HG03135 (cell line): ENCODE measurements around the gene CACNB2.

Experiments
- ATAC-seq: cut with Tn5 transposase; IDR thresholded peaks from one replicate; pipeline ENCODE4 v1.9.1; 2021; ENCODE audit warnings: mild to moderate bottlenecking, moderate library complexity; ENCODE audit not compliant: unreplicated experiment

The CACNB2 gene

GRCh38 chr10:18328941-18329340, 188.7 kb downstream of the CACNB2 start:
- no peak for ATAC-seq

DNA sequence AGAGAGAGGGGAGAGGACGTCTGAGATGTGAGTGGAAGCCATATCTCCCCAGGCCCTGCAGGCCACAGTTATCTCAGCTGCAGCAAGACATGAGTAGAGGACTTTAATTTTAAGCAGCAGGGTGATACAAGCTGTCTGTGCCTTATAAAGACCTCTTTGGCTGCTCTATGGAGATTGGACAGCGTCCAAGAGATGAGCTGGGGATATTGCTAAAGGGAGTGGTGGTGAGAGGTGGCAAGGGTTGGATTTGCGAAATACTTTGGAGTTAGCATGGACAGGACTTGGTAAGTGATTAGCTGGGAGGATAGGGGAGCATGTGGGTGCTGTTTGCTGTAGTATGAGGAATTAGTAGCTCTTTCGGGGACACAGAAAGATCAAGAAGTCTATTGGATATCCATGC, 191.8 kb downstream of the CACNB2 start:
- ATAC-seq = no peak

DNA sequence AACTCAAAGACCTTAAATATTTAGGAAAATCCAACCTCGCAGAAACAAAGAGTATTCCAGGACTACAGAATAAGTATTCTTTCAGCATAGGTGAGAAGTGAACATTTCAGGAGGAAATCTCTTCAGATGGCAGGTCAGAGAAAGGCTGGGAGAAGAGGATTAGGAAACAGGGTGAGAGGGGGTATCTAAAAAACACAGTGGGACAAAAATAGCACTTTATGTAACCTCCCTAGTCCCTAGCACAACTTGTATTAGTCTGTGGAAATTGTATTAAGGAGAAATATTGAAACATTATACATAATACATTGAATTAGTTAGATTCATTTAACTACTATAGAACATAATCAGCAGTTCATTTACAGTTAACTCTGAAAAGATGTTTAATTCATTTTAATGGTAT, 192.3 kb downstream of the CACNB2 start:
- no peak for ATAC-seq

- ATAC-seq = no peak
Observed at GRCh38 chr10:18333621-18334020, 193.4 kb downstream of the CACNB2 start.

DNA sequence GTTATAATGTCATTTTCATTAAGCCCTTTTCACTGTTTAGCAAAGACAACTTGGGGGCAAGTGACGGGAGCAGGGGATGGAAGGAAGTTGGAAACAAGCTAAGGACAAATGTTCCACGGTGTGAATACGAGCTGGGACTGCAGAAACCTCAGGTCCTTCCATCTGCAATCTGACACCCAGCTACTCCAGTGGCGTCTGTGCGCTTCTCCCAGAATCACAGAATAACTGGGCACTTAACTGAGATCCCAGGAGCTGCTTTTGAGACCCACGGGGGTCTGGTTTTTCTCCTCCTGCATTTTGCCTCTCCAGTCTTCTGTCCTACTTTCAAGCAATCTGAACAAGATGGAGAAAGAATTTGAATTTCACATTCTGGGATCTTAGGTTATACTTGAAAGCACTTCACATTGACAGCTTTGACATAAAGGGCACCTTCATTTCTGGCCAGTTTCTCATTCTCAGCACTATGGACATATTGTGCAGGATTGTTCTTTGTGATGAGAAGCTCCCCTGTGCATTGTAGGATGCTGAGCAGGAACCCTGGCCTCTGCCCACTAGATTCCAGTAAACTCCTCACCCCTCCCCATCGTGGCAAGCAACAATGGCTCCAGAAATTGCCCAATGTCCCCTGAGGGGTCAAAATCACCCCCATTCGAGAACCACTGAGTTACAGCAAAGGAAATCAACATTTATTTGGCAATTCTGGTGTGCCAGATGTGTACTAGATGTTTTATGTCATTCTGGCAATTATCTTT, 194.1 kb downstream of the CACNB2 start:
- ATAC-seq = no peak

GRCh38 chr10:18340496-18341051, 200.3 kb downstream of the CACNB2 start:
- ATAC-seq = no peak

DNA sequence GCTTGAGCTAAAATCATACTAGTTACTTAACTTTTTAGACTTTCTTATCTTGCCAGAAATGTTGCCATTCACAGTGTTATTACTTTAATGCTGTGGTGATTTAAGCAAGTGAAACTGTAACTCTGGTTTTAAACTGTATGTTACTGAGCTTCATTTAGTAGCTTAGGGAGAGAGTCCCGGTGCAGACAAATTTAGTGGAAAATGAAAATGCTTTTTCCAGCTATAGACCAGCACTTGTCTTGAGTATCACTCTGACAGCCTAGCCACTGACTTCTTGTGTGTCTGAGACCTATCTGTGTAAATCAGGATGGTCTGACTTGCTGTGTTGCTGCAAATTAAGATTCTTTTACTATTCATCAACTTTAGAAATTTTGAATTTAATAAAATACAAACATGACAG, 200.8 kb downstream of the CACNB2 start:
- no peak for ATAC-seq

DNA sequence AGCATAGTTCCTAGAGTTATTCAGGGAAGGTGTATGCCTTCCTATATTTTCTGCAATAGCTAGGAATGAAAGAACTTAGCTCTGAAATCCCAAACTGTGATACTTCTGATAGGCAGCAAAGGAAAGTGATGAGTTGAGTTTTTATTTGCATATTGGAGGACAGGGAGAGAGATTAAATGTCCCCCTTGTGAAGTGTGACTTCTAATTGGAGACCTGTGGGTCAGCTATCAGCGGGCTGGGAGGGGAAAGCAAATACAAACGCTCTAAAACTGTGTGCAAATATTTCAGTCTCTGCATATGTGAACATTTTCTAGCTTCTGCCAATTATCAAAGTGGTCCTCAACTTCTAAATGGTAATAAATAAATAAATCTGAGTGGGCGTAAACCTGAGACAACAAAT, 203.3 kb downstream of the CACNB2 start:
- ATAC-seq = no peak

- ATAC-seq = no peak
Observed at GRCh38 chr10:18345308-18345707, 205.1 kb downstream of the CACNB2 start.

GRCh38 chr10:18350340-18350739, 210.1 kb downstream of the CACNB2 start:
- ATAC-seq = no peak

- no peak for ATAC-seq
Observed at GRCh38 chr10:18351421-18351820, 211.2 kb downstream of the CACNB2 start.

GRCh38 chr10:18352175-18352574, 212.0 kb downstream of the CACNB2 start:
- ATAC-seq = no peak

DNA sequence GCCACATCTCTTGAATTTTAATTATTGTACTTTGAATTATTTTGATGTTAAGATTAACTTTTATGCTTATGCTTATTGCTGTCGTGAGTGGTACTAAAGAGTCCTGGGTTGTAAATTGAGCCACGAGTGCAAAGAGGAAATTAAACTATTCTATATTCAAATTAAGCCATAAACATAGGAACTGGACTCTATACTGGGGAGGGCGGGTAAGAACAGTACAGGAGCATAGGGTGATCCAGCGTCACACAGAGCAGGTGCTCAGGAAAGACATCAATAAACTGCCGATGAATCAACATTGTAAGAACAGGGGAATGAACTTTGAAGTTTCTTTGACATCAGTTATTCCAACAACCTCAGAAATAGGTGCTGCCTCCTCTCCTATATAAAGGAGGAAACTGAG, 219.6 kb downstream of the CACNB2 start:
- ATAC-seq = no peak

DNA sequence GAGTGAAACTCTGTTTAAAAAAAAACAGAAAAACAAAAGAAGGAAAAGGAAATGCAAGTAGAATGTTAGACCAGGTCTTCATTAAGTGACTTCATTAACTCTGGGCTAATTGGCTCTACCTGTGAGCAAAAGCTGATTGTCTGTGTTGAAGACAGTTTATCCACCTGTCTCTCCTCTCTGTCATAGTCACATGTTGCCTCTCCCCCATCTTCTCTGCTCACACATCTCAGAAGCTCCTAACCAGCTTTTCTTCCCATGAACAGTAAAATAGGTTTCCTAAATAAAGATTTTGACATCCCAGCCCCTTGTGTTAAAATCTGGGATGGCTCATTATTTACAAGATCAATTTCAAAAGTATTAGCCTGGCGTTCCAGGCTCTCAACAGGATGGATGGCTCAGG, 222.7 kb downstream of the CACNB2 start:
- no peak for ATAC-seq

DNA sequence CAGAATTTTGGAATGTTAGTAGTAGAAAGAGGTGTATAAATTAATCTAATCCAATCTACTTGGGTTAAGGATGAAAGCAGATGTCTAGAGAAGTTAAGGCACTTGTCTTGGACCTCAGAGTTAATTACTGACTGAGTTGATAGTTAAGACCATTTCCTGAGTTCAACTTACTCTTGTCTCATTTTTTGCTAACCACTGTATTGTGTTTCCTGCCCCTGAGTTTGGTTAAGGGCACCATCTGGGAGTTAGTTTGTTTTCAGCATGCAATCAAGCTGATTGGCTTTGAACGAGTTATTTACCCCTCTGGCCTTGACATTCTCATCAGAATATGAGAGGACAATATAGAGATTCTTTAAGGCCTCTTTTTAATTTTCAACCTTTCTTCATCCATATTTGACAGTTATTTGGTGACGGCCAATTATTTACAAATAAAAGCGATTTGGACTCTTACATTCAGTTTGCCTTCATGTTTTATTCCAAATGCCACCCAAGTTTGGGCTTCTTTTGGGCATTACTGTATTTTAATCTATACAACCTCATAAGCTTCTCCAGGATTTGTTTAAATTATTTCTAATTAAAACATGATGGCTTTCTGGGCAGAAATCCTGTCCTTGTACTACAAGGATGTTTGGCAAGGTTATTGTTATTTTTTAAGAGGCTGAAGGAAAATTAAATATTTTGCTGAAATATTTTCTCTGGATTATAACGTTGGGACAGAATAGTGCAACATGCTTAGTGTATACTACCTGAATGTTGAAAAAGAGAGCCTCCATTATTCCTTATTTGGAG, 225.0 kb downstream of the CACNB2 start:
- ATAC-seq = peak; percentile 87

DNA sequence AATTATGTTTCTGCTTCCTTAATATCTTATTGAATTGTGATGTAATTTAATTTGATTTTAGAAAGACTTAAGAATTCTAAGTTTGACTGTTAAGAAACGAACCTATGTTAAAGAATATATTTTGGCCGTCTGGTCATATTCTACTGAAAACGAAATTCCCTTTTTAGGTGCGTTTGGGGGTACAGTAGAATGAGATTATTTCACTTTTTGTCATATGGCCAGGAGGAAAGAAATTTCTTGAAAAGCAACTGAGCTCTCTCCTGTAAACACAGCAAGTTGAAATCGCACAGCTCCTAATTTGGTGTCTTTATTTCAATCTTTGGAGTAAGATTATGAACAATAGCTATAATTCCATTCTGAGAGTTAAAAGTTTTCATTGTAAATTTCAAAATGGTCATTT, 227.6 kb downstream of the CACNB2 start:
- ATAC-seq = no peak

GRCh38 chr10:18368273-18368672, 228.0 kb downstream of the CACNB2 start:
- ATAC-seq = no peak

- no peak for ATAC-seq
Observed at GRCh38 chr10:18368682-18369081, 228.5 kb downstream of the CACNB2 start.

GRCh38 chr10:18369859-18370473, 229.7 kb downstream of the CACNB2 start:
- no peak for ATAC-seq

- no peak for ATAC-seq
Observed at GRCh38 chr10:18376650-18377049, 236.4 kb downstream of the CACNB2 start.

DNA sequence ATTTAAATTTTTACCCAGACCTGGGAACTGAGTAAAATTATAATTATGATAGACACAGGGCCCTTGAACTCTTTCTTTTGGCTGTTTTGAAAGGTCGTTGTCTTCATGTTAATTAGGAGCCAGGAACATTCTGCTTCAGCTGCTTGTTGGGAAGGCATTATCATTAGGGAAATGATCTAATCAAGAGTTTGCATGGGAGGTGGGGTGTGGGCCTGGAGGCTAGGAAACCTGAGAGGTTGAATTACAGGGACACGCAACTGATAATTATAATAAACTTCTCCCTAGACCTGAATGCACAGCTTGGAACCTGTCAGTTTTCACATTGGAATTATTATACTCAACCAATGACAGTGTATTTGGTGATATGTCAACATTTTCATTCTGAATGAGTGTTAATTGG, 237.7 kb downstream of the CACNB2 start:
- no peak for ATAC-seq

GRCh38 chr10:18378766-18379165, 238.5 kb downstream of the CACNB2 start:
- no peak for ATAC-seq
